Endodermal cell (in vitro differentiated cells): ENCODE data around the gene VIPR2. TPM values are rescaled to one million over a fixed set of nuclear protein-coding genes. Genes with fewer than 3 reads are reported as not detected.

Source experiments
- DNase-seq: peaks from one replicate; pipeline ENCODE4 v3.0.0-alpha.2; 2017
- H3K27ac ChIP-seq: 2 replicates; pipeline ENCODE4 v1.5.1; 2013; ENCODE audit warnings: mild to moderate bottlenecking, low read depth, low read length, moderate library complexity
- H3K27me3 ChIP-seq: 2 replicates; pipeline ENCODE4 v1.6.1; 2013; ENCODE audit warnings: mild to moderate bottlenecking, low read length, moderate library complexity; ENCODE audit not compliant: insufficient read depth, control insufficient read depth, poor library complexity, severe bottlenecking
- H3K36me3 ChIP-seq: 2 replicates; pipeline ENCODE4 v1.7.0; 2013; ENCODE audit warnings: mild to moderate bottlenecking, low read length, moderate library complexity; ENCODE audit not compliant: control insufficient read depth, insufficient read depth
- H3K4me1 ChIP-seq: one replicate; pipeline ENCODE4 v1.7.0; 2013; ENCODE audit warnings: low read length; ENCODE audit not compliant: control insufficient read depth, insufficient read depth
- H3K4me3 ChIP-seq: 2 replicates; pipeline ENCODE4 v1.5.1; 2013; ENCODE audit warnings: mild to moderate bottlenecking, low read length, moderate library complexity
- H3K9ac ChIP-seq: 2 replicates; pipeline ENCODE4 v1.6.1; 2013; ENCODE audit warnings: mild to moderate bottlenecking, low read length, moderate library complexity; ENCODE audit not compliant: poor library complexity, severe bottlenecking; ENCODE audit errors: extremely low read depth
- H3K9me3 ChIP-seq: 2 replicates; pipeline ENCODE4 v1.6.1; 2013; ENCODE audit warnings: mild to moderate bottlenecking, low read length, moderate library complexity; ENCODE audit not compliant: control insufficient read depth
- H3K27ac Mint-ChIP-seq: 2 replicates; pipeline ENCODE4 v1.8.0; 2020; ENCODE audit warnings: mixed read lengths
- H3K27me3 Mint-ChIP-seq: 2 replicates; pipeline ENCODE4 v1.8.0; 2021; ENCODE audit warnings: mild to moderate bottlenecking, mixed read lengths; ENCODE audit not compliant: insufficient read depth
- H3K36me3 Mint-ChIP-seq: 2 replicates; pipeline ENCODE4 v1.8.0; 2020; ENCODE audit warnings: low read depth, mixed read lengths
- H3K4me1 Mint-ChIP-seq: 2 replicates; pipeline ENCODE4 v1.8.0; 2020; ENCODE audit warnings: mixed read lengths
- H3K4me3 Mint-ChIP-seq: 2 replicates; pipeline ENCODE4 v1.8.0; 2020; ENCODE audit warnings: mild to moderate bottlenecking, moderate library complexity, mixed read lengths
- H3K9me3 Mint-ChIP-seq: 2 replicates; pipeline ENCODE4 v1.8.0; 2020; ENCODE audit warnings: mild to moderate bottlenecking, mixed read lengths
- CTCF ChIP-seq: fragments of 200-600 bp; sonication (generic); conservative IDR thresholded peaks from 2 replicates; pipeline ENCODE4 v1.5.0; 2021; ENCODE audit warnings: antibody characterized with exemption, mild to moderate bottlenecking
- WGBS, 2 experiments: methylation state at CpG; one replicate each; pipeline versions ENCODE4 v1.1.5 to v1.1.7; 2013; ENCODE audit warnings: missing lambda C conversion rate in 2 of 2, mixed read lengths in 1 of 2; ENCODE audit not compliant: insufficient coverage in 1 of 2, insufficient read length in 1 of 2; 5-methylcytosine and 5-hydroxymethylcytosine counted together
- total RNA-seq, 2 donors: library from RNA; stranded (reverse); fragmentation: NEBNext Ultra II Directional in 1 of 2; extraction: Animal tissue kit (Norgen Biotek cat#: 25700) in 1 of 2; gene quantifications; 2 replicates in 1 of 2; 3 replicates in 1 of 2; pipeline ENCODE4 v1.2.1, GENCODE V29; 2021

Gene VIPR2
- total RNA-seq, 2 donors from 2014 or later = 0.64 to 1.8 TPM

- Histone ChIP-seq H3K4me1 (no peaks in the 10 kb centered on the region), H3K36me3 (no peaks in the 10 kb centered on the region), H3K9me3 (peaks cover 9% of the 10 kb centered on the region), H3K9ac (no peak overlapping the region), H3K27me3 (no peaks in the 10 kb centered on the region), H3K4me3 (no peak overlapping the region), H3K27ac (no peak overlapping the region)
- Mint-ChIP-seq H3K4me3 (no peak overlapping the region), H3K9me3 (peaks cover 5% of the 10 kb centered on the region), H3K27me3 (peaks cover 2% of the 10 kb centered on the region), H3K4me1 (no peaks in the 10 kb centered on the region), H3K36me3 (no peaks in the 10 kb centered on the region), H3K27ac (no peak overlapping the region)
- no peak for DNase-seq
- TF ChIP-seq CTCF = no peak
- 81 to 82% methylated on average over 8 to 9 of the region's 9 CpGs for WGBS, 2 experiments
Observed at GRCh38 chr7:159078193-159078910, 66.3 kb downstream of the VIPR2 start.

- TF ChIP-seq CTCF = no peak
- Histone ChIP-seq H3K9ac (no peak overlapping the region), H3K9me3 (peaks cover 9% of the 10 kb centered on the region), H3K36me3 (no peaks in the 10 kb centered on the region), H3K27me3 (no peaks in the 10 kb centered on the region), H3K27ac (no peak overlapping the region), H3K4me1 (no peaks in the 10 kb centered on the region), H3K4me3 (no peak overlapping the region)
- peaks cover 2% of the 10 kb centered on the region for H3K27me3 Mint-ChIP-seq
- no peak for DNase-seq
- no peak overlapping the region for H3K27ac Mint-ChIP-seq
- peaks cover 2% of the 10 kb centered on the region for H3K9me3 Mint-ChIP-seq
- H3K36me3 Mint-ChIP-seq = no peaks in the 10 kb centered on the region
- no peaks in the 10 kb centered on the region for H3K4me1 Mint-ChIP-seq
- no peak overlapping the region for H3K4me3 Mint-ChIP-seq
Observed at GRCh38 chr7:159076333-159076732, 68.3 kb downstream of the VIPR2 start.

GRCh38 chr7:159075563-159076238 lies 69.0 kb downstream of the VIPR2 start:
- H3K9me3 Mint-ChIP-seq = peaks cover 2% of the 10 kb centered on the region
- H3K9ac ChIP-seq = no peak overlapping the region
- H3K36me3 ChIP-seq = no peaks in the 10 kb centered on the region
- H3K36me3 Mint-ChIP-seq = no peaks in the 10 kb centered on the region
- no peaks in the 10 kb centered on the region for H3K27me3 ChIP-seq
- no peaks in the 10 kb centered on the region for H3K4me1 ChIP-seq
- H3K27ac Mint-ChIP-seq = no peak overlapping the region
- no peak for TF ChIP-seq CTCF
- 80 to 86% methylated on average over 11 to 17 of the region's 17 CpGs for WGBS, 2 experiments
- DNase-seq = peak; percentile 21
- peaks cover 2% of the 10 kb centered on the region for H3K27me3 Mint-ChIP-seq
- no peak overlapping the region for H3K4me3 Mint-ChIP-seq
- peaks cover 9% of the 10 kb centered on the region for H3K9me3 ChIP-seq
- no peak overlapping the region for H3K4me3 ChIP-seq
- H3K27ac ChIP-seq = no peak overlapping the region
- no peaks in the 10 kb centered on the region for H3K4me1 Mint-ChIP-seq
